NCI-H748 (cell line): ENCODE results near the gene CTRL.

ENCODE experiments used
- DNase-seq: peaks from one replicate; lab custom pipeline; 2025; ENCODE audit not compliant: unreplicated experiment; lab: John Stamatoyannopoulos, UW

The CTRL gene

GRCh38 chr16:67963292-67963661, 31.6 kb upstream of the CTRL start:
- no peak for DNase-seq

DNA sequence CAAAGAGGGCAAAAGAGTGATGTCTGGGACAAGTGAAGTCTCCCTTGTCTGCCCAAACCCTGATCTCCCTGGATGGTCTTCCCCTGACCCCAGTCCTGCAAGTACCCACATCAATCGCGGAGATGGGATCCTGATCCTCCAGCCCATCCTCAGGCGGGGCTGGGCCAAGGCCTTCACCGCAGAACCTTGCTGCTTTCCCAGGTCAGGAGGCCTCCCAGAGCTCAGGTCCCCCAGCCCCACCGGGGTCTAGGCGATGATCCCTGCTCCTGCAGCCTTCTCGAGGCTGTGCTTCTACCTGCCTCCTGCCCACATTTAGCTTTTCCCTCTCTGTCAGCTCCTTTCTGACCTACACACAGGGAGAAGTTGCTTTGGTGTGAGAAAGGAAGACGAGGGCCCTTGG, 30.5 kb upstream of the CTRL start:
- no peak for DNase-seq

DNA sequence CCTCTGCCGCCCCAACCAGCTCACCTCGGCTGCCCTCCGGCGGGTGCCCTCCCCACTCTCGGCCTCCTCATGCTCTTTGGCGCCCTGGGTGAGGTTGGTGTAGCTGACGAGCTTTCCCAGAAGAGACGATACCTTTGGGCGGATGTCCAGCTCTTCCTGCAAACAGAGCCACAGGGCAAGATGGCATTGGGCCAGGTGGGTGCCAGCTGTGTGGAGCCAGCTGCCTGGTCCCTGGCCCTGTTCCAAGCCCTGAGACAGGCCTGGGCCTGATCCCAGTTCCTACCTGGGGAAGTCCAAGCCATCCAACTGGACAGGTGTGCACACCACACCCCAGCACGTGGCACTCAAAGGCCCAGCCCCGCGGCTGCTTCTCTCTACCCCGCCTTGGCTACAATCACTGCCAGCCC, 29.9 kb upstream of the CTRL start:
- DNase-seq: peak; percentile 98

DNA sequence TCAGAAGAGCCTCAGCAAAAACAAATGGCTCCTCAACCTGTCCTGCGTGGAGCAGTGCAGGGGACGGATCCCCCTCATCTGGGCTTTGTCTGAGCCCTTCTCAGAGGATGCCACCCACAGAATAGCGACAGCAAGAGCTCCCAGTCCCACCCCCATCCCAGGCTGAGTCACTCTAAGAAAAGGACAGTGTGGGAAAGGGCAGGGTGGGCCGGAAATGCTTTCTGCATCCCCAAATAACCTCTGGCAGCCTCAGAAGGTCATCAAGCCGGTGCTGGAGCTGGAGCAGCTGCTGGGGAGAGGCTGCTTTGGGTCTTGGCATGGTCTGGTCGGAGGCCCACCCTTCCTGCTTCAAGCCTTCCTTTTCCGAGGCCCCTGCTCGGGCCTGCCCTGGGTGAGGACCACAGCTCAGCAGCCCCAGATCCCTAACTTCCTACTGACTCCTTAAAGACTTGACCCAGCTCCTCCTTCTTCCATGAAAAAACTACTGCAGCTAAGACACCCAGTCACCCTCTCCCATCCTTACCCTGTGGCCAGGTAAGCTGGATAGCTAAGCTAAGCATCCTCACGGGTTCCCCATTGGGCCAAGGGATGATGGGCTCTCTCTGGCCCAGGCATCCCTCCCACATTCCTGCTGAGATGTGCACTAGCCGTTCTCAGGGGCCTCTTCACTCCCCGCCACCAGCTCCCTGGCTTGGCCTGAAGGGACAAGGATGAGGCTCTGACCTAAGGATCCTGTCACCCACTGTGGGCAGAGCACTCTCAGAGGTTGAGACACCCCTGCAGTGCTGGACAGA, 28.1 kb upstream of the CTRL start:
- DNase-seq: no peak

DNA sequence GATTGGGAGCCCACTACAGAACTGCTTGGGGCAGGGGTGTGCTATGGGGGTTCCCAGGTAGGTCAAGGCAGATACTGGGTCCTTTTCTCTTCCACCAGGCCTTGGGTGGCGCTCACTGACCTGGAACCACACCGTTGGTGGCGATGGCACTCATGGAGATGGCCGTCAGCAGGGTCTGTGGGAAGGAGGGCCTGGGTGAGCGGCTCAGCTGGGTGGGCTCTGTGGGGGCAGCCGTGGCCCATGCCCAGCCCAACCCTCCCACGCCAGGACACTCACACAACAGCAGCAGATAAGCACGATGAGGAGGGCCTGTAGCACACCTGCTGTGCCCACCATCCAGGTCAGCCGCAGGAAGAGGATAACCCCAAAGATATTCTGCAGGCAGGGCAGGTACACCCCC, 26.0 kb upstream of the CTRL start:
- DNase-seq: no peak

DNA sequence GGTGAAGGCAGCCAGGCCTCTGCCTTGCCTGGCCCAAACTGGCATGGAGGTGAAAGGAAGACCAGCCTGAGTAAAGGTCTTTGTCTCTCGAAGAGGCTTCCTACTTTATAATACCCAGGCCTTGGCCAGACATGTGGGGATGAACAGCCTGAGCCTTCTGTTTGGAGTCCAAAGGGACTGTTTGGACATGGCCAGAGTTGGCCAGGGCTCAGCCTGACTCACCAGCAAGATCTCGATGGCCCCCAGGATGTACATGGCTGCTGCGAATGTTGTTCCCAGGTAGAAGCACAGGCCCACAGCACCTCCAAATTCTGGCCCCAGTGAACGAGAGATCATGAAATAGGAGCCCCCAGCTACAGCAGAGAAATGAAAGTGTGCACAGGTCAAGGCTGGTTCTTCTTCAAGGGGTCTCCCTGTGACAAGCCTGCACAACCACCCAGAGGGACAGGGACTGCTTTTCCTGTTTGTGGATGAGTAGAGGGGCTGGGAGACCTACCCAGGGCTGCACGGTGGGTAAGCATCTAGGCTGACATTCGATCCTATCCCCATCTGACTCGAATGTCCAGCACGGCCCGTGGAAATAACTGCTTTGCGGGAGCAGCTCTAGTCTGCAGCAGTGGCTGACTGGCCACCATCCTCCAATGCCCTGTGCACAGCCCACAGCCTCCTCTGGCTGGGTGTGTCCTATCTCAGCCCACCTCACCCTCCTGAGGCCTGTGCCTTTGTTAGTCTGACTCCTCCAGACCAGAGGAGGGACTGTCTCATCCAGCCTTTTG, 22.9 kb upstream of the CTRL start:
- DNase-seq: no peak

GRCh38 chr16:67953641-67954375, 22.1 kb upstream of the CTRL start:
- no peak for DNase-seq

GRCh38 chr16:67951485-67951884, 19.8 kb upstream of the CTRL start:
- DNase-seq: no peak

- DNase-seq: no peak
Observed at GRCh38 chr16:67950335-67950843, 18.7 kb upstream of the CTRL start.

GRCh38 chr16:67949645-67950044, 18.0 kb upstream of the CTRL start:
- no peak for DNase-seq

GRCh38 chr16:67948015-67948414, 16.4 kb upstream of the CTRL start:
- DNase-seq: no peak

- DNase-seq: no peak
Observed at GRCh38 chr16:67946966-67947558, 15.4 kb upstream of the CTRL start.

DNA sequence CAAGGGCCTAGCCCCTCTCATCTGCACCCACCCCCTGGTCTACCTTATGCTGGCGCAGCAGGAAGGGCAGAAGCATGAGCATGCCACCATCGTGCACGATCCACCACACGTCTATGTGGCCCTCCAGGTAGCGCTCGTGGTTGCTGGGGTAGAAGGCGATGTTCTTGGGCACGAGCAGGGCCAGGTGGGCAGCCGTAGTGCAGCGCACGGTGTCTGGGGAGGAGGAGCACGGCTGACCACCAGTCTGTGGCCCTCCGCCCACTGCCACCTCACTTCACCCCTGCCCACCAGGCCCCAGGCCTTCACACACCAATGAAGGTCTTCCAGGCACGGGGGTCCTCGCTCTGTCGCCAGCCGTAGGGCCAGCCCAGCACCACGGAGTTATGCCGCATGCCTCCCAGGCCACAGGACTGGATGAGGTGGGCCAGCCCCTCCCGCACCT, 14.5 kb upstream of the CTRL start:
- no peak for DNase-seq

GRCh38 chr16:67945392-67945933, 13.8 kb upstream of the CTRL start:
- no peak for DNase-seq

DNA sequence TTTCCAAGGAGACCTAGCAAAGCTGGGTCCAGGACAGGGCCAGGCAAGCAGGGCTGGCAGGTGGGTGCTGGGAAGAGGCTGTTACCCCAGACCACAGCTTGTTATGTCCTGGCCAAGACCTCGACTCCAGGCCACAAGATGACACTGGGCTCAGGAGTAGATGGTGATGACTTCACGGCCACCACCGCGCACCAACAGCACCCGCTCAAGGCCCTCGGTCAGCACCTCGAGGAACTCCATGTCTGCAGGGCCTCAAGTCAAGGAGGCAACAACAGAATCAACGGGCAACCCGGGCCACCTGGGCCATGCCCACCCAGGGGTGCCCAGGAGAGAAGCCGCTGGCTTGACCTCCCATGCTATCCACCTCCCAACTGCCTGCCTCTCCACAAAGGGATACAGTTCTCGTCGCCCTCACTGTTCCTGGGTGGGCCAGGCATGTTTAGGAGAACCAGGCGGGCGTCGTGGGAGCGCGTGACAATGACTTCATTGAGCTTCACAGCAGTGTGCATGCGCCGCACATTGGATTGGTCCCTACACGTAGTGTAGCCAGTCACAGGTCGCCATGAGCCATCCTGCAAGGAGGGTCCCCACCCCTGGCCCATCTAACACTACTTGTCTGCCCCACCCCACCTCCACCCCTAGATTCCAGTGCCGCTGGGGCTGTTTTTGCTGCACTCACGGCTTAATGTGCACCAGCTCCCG, 13.2 kb upstream of the CTRL start:
- DNase-seq: no peak

DNA sequence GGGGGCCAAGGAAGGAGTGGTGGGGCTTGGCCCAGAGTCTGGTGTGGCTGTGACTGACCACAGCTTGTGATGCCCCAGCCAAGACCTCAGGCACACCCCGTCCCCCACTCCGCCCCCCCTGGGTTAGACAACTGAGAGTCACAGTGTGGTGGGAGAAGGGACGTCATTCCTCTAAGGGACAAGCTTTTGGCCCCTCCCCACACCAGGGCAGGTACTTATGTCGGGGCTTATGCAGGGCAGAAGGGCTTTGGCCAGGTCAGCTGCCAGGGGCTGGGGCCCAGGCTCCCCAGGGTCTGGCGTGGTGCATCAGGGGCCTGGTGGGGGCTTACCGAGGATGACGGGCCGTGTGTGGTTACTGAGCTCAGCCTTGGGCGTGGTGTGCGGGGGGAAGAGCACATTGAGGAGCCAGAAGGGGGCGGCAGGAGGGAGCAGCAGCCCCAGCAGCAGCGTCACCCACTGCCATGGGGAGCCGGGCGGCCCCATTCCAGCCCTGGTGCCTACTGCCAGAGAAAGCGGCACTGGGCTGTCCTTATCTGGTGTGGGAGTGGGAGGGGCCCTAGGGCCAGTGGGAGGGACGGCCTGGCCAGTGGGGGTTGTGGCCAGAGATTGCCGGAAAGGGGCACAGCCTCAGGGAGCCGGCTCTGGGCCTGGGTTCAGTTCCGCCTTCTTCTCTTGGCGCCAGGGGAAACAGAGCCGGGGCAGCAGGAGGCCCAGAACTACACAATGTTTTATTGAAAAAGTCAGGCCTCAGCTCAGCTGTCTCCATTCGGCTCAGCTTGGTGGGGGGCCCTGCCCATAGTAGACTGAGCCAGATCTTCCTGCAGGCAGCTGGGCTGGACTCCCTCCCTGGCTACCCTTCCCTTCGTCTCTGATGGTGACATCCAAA, 12.2 kb upstream of the CTRL start, which contains the start of gene LCAT:
LCAT (minus strand) TSS at position 502 of the 886 bp plus-strand sequence; CDS start at position 483, 19 bp downstream.
- no peak for DNase-seq

DNA sequence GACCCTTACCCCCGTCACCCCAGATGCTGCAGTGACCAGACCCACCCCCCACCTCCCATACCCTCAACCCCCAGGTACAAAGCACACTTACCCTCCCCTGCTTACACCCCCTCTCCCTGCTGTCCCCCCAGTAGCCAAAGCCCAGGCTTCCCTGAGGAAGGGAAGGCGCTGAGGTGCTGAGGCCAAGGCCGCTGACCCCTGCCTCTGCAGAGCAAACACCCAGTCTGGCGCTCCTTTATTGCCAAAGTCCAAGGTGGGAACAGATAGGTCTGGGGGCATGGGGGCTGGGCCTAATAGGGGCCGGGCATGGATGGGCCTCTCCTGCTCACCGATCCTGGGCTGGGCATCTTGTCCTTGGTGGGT, 11.6 kb upstream of the CTRL start:
- DNase-seq: no peak

GRCh38 chr16:67942510-67943255, 11.0 kb upstream of the CTRL start:
- DNase-seq: no peak

GRCh38 chr16:67942200-67942509, 10.5 kb upstream of the CTRL start:
- DNase-seq: peak; percentile 13
